ENCODE measurements around the gene ME3. TPM values are rescaled to one million over a fixed set of nuclear protein-coding genes. Genes with fewer than 3 reads are reported as not detected.

ME3 gene
- total RNA-seq, 4 donors from 2014 or later, result 1.9 to 11.0 (median 6.0) TPM

GRCh38 chr11:86673872-86674750 is 1.7 kb upstream of the ME3 start:
- DNase-seq (ENCODE audit: low spot score in 2 of 2), result no peak
- intact Hi-C loops (cut with DNase I; ENCODE audit: low total_unique reads), result no loop called here
- TF ChIP-seq POLR2A (IDR thresholded peaks at IDR 0.05) (no peak), CTCF (IDR thresholded peaks at IDR 0.05) (no peak)
- H3K4me3 ChIP-seq (ENCODE audit: low read depth, poor library complexity, severe bottlenecking), result no peak overlapping the region
- 87 to 89% methylated on average over 6 of the region's 6 CpGs for WGBS, 2 donors

DNA sequence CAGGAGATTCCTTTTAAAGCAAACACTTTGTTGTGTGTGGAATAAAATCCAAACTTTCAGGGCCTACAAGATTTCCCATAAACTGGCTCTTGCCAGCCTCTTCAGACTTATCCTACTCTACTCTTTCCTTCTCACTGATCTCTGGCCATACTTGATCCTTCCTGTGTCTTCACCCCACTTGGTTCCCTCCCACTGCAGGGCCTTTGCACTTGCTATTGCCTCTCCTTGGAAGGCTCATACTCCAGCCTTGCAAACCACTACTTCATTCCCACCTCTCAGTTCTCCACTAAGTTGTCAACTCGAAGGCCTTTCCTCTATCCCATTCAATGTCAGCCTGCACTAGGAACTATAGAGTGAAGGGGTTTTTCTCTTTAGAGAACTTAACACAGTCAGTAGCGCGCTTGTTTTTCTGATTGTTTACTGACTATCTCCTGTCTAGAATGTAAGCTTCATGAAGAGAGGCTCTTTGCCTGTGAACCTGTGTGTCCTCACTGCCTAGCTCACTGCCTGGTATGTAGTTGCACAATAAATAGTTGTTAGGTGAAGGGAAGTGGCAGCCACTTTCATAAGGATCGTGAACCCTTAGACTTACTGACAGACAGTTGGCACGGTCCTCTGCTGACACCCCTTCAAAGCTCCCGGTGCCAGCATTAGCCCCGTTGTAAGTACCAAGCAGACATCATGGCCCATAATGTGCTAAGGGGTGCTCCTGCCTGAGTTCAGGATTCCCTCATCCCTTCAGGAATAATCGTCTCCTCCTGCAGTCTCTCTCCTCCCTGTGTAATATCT is 833 bp upstream of the ME3 start:
- TF ChIP-seq CTCF (IDR thresholded peaks at IDR 0.05), result no peak
- no peak for TF ChIP-seq POLR2A (IDR thresholded peaks at IDR 0.05)
- H3K4me3 ChIP-seq (ENCODE audit: low read depth, poor library complexity, severe bottlenecking), result no peak overlapping the region
- 82 to 86% methylated on average over 8 of the region's 8 CpGs for WGBS, 2 donors
- DNase-seq (ENCODE audit: low spot score in 2 of 2), result no peak
- intact Hi-C loops (cut with DNase I; ENCODE audit: low total_unique reads), result no loop called here

DNA sequence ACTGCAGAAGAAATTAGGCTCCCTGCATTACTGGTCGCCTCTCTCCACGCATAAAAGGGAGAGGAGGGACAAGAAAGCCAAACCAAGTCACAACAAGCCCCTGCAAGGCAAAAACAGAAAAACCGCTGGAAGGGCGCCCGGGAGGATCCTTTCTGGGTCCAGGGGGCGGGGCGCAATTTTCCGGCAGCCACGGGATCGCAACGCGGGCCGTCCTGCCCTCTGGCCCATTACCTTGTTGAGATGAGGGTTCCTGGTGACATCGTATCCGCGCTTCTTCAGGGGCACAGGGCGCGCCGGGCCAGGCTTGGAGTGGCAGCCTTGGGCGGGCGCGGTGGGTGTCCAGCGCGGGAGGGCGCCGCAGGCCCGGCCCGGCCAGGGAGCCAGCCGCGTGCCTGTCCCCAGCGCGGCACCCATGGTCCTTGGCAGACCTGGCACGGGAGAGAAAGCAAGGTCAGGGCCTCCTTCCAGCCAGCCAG is 847 bp downstream of the ME3 start:
- H3K4me3 ChIP-seq (ENCODE audit: low read depth, poor library complexity, severe bottlenecking), result peak overlapping the region; percentile 65
- 1% methylated on average over 19 to 32 of the region's 33 CpGs for WGBS, 2 donors
- no peak for TF ChIP-seq CTCF (IDR thresholded peaks at IDR 0.05)
- peak; percentile 55 to 96 for DNase-seq (ENCODE audit: low spot score in 2 of 2)
- intact Hi-C loops (cut with DNase I; ENCODE audit: low total_unique reads), result no loop called here

GRCh38 chr11:86670911-86671310 is 1.5 kb downstream of the ME3 start:
- intact Hi-C loops (cut with DNase I; ENCODE audit: low total_unique reads), result no loop called here
- 60 to 65% methylated on average over 3 of the region's 3 CpGs for WGBS, 2 donors
- no peak for DNase-seq (ENCODE audit: low spot score in 2 of 2)
- TF ChIP-seq CTCF (IDR thresholded peaks at IDR 0.05) (no peak), POLR2A (IDR thresholded peaks at IDR 0.05) (no peak)
- no peak overlapping the region for H3K4me3 ChIP-seq (ENCODE audit: low read depth, poor library complexity, severe bottlenecking)

GRCh38 chr11:86670181-86670580 is 2.2 kb downstream of the ME3 start:
- intact Hi-C loops (cut with DNase I; ENCODE audit: low total_unique reads), result no loop called here
- WGBS, 2 donors, result 70 to 74% methylated on average over 5 of the region's 5 CpGs
- no peak overlapping the region for H3K4me3 ChIP-seq (ENCODE audit: low read depth, poor library complexity, severe bottlenecking)
- DNase-seq (ENCODE audit: low spot score in 2 of 2), result no peak
- TF ChIP-seq CTCF (IDR thresholded peaks at IDR 0.05), result no peak
- no peak for TF ChIP-seq POLR2A (IDR thresholded peaks at IDR 0.05)

Data from lower leg skin (tissue), 4 donors.